SK-N-MC (cell line): ENCODE measurements around the gene ZP4.

Experiments used
- DNase-seq: peaks from one replicate; pipeline ENCODE4 v3.0.0-alpha.2; 2011; ENCODE audit warnings: low read depth, low spot score
- H3K27ac ChIP-seq: fragments of 200-600 bp; sonication (generic); 2 replicates; pipeline ENCODE4 v1.5.1; 2016; ENCODE audit warnings: mixed run types
- H3K36me3 ChIP-seq: fragments of 200-600 bp; sonication (generic); 2 replicates; pipeline ENCODE4 v1.6.1; 2017; ENCODE audit warnings: antibody characterized with exemption, low read length, mixed read lengths; ENCODE audit not compliant: insufficient read depth
- H3K4me3 ChIP-seq: fragments of 200-600 bp; sonication (generic); 2 replicates; pipeline ENCODE4 v1.5.1; 2016
- H3K9ac ChIP-seq: fragments of 200-600 bp; sonication (generic); 2 replicates; pipeline ENCODE4 v1.8.0; 2017; ENCODE audit warnings: mixed run types, mixed read lengths; ENCODE audit not compliant: insufficient read length
- H3K9me3 ChIP-seq: fragments of 200-600 bp; sonication (generic); 2 replicates; pipeline ENCODE4 v1.6.1; 2017; ENCODE audit warnings: low read depth, mild to moderate bottlenecking, antibody characterized with exemption, low read length, moderate library complexity, mixed read lengths
- EZH2 ChIP-seq: fragments of 200-600 bp; sonication (generic); IDR thresholded peaks from one replicate; pipeline ENCODE4 v1.6.1; 2017; ENCODE audit warnings: antibody characterized with exemption
- FOXP2 ChIP-seq: optimal IDR thresholded peaks from 2 replicates; pipeline ENCODE3; 2011; ENCODE audit warnings: mild to moderate bottlenecking, moderate library complexity; ENCODE audit not compliant: insufficient read depth; ENCODE audit errors: extremely low read length, control extremely low read depth
- POLR2AphosphoS5 ChIP-seq: IDR thresholded peaks from 2 replicates; pipeline ENCODE4 v1.6.1; 2012; ENCODE audit warnings: mild to moderate bottlenecking, low read depth, low read length, borderline replicate concordance

Gene ZP4

GRCh38 chr1:237888143-237888542, 2.6 kb downstream of the ZP4 start:
- Histone ChIP-seq H3K9me3 (no peaks in the 10 kb centered on the region), H3K4me3 (no peak overlapping the region), H3K36me3 (no peaks in the 10 kb centered on the region), H3K27ac (no peak overlapping the region), H3K9ac (no peak overlapping the region)
- TF ChIP-seq POLR2AphosphoS5 (no peak), EZH2 (no peak), FOXP2 (no peak)
- DNase-seq, result no peak

DNA sequence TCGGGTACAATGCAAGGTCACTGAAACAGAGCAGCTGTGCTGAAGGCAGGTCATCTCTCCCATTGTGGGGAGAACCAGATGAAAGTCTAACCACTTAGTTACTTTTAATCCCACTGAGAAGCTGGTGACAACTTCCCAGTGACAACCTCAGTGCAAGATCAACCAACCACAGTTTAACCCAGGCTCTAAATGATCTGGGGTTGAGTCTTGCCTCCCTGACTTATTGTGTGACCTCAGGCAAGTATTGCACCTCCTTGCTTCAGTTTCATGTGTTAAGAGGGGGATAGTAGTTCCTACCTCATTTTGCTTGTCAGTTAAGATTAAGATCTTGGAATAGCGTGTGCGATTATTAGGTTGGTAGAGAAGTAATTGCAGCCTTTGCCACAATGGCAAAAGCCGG, 3.2 kb downstream of the ZP4 start:
- Histone ChIP-seq H3K36me3 (no peaks in the 10 kb centered on the region), H3K27ac (no peak overlapping the region), H3K4me3 (no peak overlapping the region), H3K9ac (no peak overlapping the region), H3K9me3 (no peaks in the 10 kb centered on the region)
- TF ChIP-seq FOXP2 (no peak), POLR2AphosphoS5 (no peak), EZH2 (no peak)
- no peak for DNase-seq

DNA sequence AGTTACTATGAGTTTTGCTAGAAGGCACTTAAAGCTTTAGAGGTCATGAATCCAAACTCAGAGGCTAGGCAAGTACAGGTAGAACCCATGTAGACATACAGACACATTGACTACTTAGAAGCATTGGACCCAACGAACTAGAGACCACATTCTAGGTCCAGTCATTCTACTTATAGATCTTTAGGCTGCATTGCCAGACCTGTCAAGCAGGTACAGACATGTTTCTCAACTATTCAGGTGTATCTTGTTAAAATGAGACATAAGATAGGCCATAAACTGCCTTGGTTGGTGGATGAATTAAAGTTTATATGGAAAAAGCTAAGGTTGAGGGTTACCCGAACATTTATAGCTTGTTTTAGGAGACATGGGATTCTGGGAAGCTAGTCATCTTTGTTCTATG, 6.5 kb downstream of the ZP4 start:
- TF ChIP-seq EZH2 (no peak), FOXP2 (no peak), POLR2AphosphoS5 (no peak)
- Histone ChIP-seq H3K9ac (no peak overlapping the region), H3K36me3 (no peaks in the 10 kb centered on the region), H3K9me3 (no peaks in the 10 kb centered on the region), H3K4me3 (no peak overlapping the region), H3K27ac (no peak overlapping the region)
- DNase-seq, result no peak

- Histone ChIP-seq H3K9me3 (no peaks in the 10 kb centered on the region), H3K27ac (no peak overlapping the region), H3K4me3 (no peak overlapping the region), H3K36me3 (no peaks in the 10 kb centered on the region), H3K9ac (no peak overlapping the region)
- no peak for DNase-seq
- TF ChIP-seq EZH2 (no peak), FOXP2 (no peak), POLR2AphosphoS5 (no peak)
Measured at GRCh38 chr1:237879195-237879594, 11.5 kb downstream of the ZP4 start.

DNA sequence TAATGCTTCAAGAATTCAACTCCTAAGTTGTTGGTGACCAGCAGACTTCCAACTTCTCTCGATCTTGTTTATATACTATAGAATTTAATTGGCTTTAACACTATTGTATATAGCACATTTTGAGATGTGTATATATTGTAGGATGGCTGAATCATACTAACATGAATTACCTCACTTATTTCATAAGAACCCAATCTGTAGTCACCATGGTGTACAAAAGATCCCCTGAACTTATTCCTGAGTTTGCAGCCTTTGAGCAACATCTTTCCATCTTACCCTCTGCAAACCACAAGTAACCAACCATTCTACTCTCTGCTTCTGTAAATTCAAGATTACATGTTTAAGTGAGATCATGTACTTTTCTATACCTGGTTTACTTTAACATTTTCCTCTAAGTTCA, 12.3 kb downstream of the ZP4 start:
- TF ChIP-seq EZH2, result no peak
- TF ChIP-seq POLR2AphosphoS5, result no peak
- TF ChIP-seq FOXP2, result no peak
- Histone ChIP-seq H3K27ac (no peak overlapping the region), H3K9me3 (no peaks in the 10 kb centered on the region), H3K4me3 (no peak overlapping the region), H3K36me3 (no peaks in the 10 kb centered on the region), H3K9ac (no peak overlapping the region)
- DNase-seq, result no peak

GRCh38 chr1:237877631-237878030, 13.1 kb downstream of the ZP4 start:
- Histone ChIP-seq H3K27ac (no peak overlapping the region), H3K9ac (no peak overlapping the region), H3K36me3 (no peaks in the 10 kb centered on the region), H3K9me3 (no peaks in the 10 kb centered on the region), H3K4me3 (no peak overlapping the region)
- DNase-seq, result no peak
- TF ChIP-seq FOXP2 (no peak), EZH2 (no peak), POLR2AphosphoS5 (no peak)

GRCh38 chr1:237875291-237875690, 15.4 kb downstream of the ZP4 start:
- TF ChIP-seq FOXP2, result no peak
- no peak for TF ChIP-seq EZH2
- TF ChIP-seq POLR2AphosphoS5, result no peak

GRCh38 chr1:237873487-237874211, 17.1 kb downstream of the ZP4 start:
- no peak overlapping the region for H3K27ac ChIP-seq
- H3K9me3 ChIP-seq, result no peaks in the 10 kb centered on the region
- no peak for TF ChIP-seq FOXP2
- TF ChIP-seq EZH2, result no peak
- no peak for TF ChIP-seq POLR2AphosphoS5
- DNase-seq, result no peak
- H3K36me3 ChIP-seq, result no peaks in the 10 kb centered on the region
- H3K9ac ChIP-seq, result no peak overlapping the region
- no peak overlapping the region for H3K4me3 ChIP-seq

More at GRCh38 chr1:237875291-237875690, 15.4 kb downstream of the ZP4 start:
- no peak overlapping the region for H3K9ac ChIP-seq
- H3K9me3 ChIP-seq, result no peaks in the 10 kb centered on the region
- no peak for DNase-seq
- H3K36me3 ChIP-seq, result no peaks in the 10 kb centered on the region
- no peak overlapping the region for H3K27ac ChIP-seq
- no peak overlapping the region for H3K4me3 ChIP-seq
